ENCODE results near the gene TMEM198.

The TMEM198 gene

GRCh38 chr2:219551441-219552381, 7.9 kb downstream of the TMEM198 start:
- H3K9me3 ChIP-seq (ENCODE audit: low read length), result no peaks in the 10 kb centered on the region
- H2AFZ ChIP-seq (ENCODE audit: low read depth, low read length), result peak overlapping the region; percentile 41
- peaks cover 11% of the 10 kb centered on the region for H3K4me1 ChIP-seq (ENCODE audit: insufficient read depth, low read length)
- peak overlapping the region; percentile 58 for H3K4me3 ChIP-seq (ENCODE audit: low read length)
- H3K36me3 ChIP-seq (ENCODE audit: insufficient read depth, low read length), result peaks cover 30% of the 10 kb centered on the region
- no peaks in the 10 kb centered on the region for H3K27me3 ChIP-seq (ENCODE audit: insufficient read depth, low read length)

- peak overlapping the region; percentile 41 for H2AFZ ChIP-seq (ENCODE audit: low read depth, low read length)
- peaks cover 11% of the 10 kb centered on the region for H3K4me1 ChIP-seq (ENCODE audit: insufficient read depth, low read length)
- no peaks in the 10 kb centered on the region for H3K9me3 ChIP-seq (ENCODE audit: low read length)
- H3K36me3 ChIP-seq (ENCODE audit: insufficient read depth, low read length), result peaks cover 28% of the 10 kb centered on the region
- H3K27me3 ChIP-seq (ENCODE audit: insufficient read depth, low read length), result no peaks in the 10 kb centered on the region
- peak overlapping the region; percentile 58 for H3K4me3 ChIP-seq (ENCODE audit: low read length)
These were observed 8.7 kb downstream of the TMEM198 start for GRCh38 chr2:219552382-219553167.

- Histone ChIP-seq H2AFZ (ENCODE audit: low read depth, low read length) (no peak overlapping the region), H3K4me3 (ENCODE audit: low read length) (peak overlapping the region; percentile 58), H3K9me3 (ENCODE audit: low read length) (no peaks in the 10 kb centered on the region), H3K4me1 (ENCODE audit: insufficient read depth, low read length) (peaks cover 11% of the 10 kb centered on the region), H3K36me3 (ENCODE audit: insufficient read depth, low read length) (peaks cover 25% of the 10 kb centered on the region), H3K27me3 (ENCODE audit: insufficient read depth, low read length) (no peaks in the 10 kb centered on the region)
These were observed 9.3 kb downstream of the TMEM198 start for GRCh38 chr2:219553168-219553417.

- Histone ChIP-seq H3K4me3 (ENCODE audit: low read length) (no peak overlapping the region), H3K9me3 (ENCODE audit: low read length) (no peaks in the 10 kb centered on the region)
These were observed 9.7 kb downstream of the TMEM198 start for GRCh38 chr2:219553463-219553963.

GRCh38 chr2:219554350-219554749, 10.5 kb downstream of the TMEM198 start:
- Histone ChIP-seq H3K9me3 (ENCODE audit: low read length) (peaks cover 2% of the 10 kb centered on the region), H2AFZ (ENCODE audit: low read depth, low read length) (no peak overlapping the region), H3K36me3 (ENCODE audit: insufficient read depth, low read length) (peaks cover 20% of the 10 kb centered on the region), H3K4me3 (ENCODE audit: low read length) (no peak overlapping the region), H3K4me1 (ENCODE audit: insufficient read depth, low read length) (peaks cover 11% of the 10 kb centered on the region), H3K27me3 (ENCODE audit: insufficient read depth, low read length) (no peaks in the 10 kb centered on the region)

More at GRCh38 chr2:219553463-219553963, 9.7 kb downstream of the TMEM198 start:
- Histone ChIP-seq H3K4me1 (ENCODE audit: insufficient read depth, low read length) (peaks cover 11% of the 10 kb centered on the region), H2AFZ (ENCODE audit: low read depth, low read length) (no peak overlapping the region), H3K36me3 (ENCODE audit: insufficient read depth, low read length) (peaks cover 21% of the 10 kb centered on the region), H3K27me3 (ENCODE audit: insufficient read depth, low read length) (no peaks in the 10 kb centered on the region)

- Histone ChIP-seq H2AFZ (ENCODE audit: low read depth, low read length) (no peak overlapping the region), H3K4me1 (ENCODE audit: insufficient read depth, low read length) (peaks cover 11% of the 10 kb centered on the region), H3K27me3 (ENCODE audit: insufficient read depth, low read length) (no peaks in the 10 kb centered on the region), H3K4me3 (ENCODE audit: low read length) (no peak overlapping the region), H3K9me3 (ENCODE audit: low read length) (peaks cover 2% of the 10 kb centered on the region), H3K36me3 (ENCODE audit: insufficient read depth, low read length) (peaks cover 14% of the 10 kb centered on the region)
These were observed 12.1 kb downstream of the TMEM198 start for GRCh38 chr2:219555956-219556355.

- no peaks in the 10 kb centered on the region for H3K27me3 ChIP-seq (ENCODE audit: insufficient read depth, low read length)
- peaks cover 18% of the 10 kb centered on the region for H3K36me3 ChIP-seq (ENCODE audit: insufficient read depth, low read length)
- H3K4me1 ChIP-seq (ENCODE audit: insufficient read depth, low read length), result peaks cover 11% of the 10 kb centered on the region
- peaks cover 2% of the 10 kb centered on the region for H3K9me3 ChIP-seq (ENCODE audit: low read length)
- no peak overlapping the region for H2AFZ ChIP-seq (ENCODE audit: low read depth, low read length)
- no peak overlapping the region for H3K4me3 ChIP-seq (ENCODE audit: low read length)
These were observed 12.6 kb downstream of the TMEM198 start for GRCh38 chr2:219556413-219556812.

GRCh38 chr2:219557320-219557719, 13.5 kb downstream of the TMEM198 start:
- Histone ChIP-seq H3K4me1 (ENCODE audit: insufficient read depth, low read length) (peaks cover 10% of the 10 kb centered on the region), H3K36me3 (ENCODE audit: insufficient read depth, low read length) (peaks cover 21% of the 10 kb centered on the region)

GRCh38 chr2:219557791-219558785, 14.3 kb downstream of the TMEM198 start:
- no peaks in the 10 kb centered on the region for H3K27me3 ChIP-seq (ENCODE audit: insufficient read depth, low read length)
- H3K9me3 ChIP-seq (ENCODE audit: low read length), result peaks cover 2% of the 10 kb centered on the region
- peaks cover 27% of the 10 kb centered on the region for H3K36me3 ChIP-seq (ENCODE audit: insufficient read depth, low read length)
- peaks cover 5% of the 10 kb centered on the region for H3K4me1 ChIP-seq (ENCODE audit: insufficient read depth, low read length)
- H2AFZ ChIP-seq (ENCODE audit: low read depth, low read length), result no peak overlapping the region
- no peak overlapping the region for H3K4me3 ChIP-seq (ENCODE audit: low read length)

More at GRCh38 chr2:219557320-219557719, 13.5 kb downstream of the TMEM198 start:
- H3K4me3 ChIP-seq (ENCODE audit: low read length), result no peak overlapping the region
- no peaks in the 10 kb centered on the region for H3K27me3 ChIP-seq (ENCODE audit: insufficient read depth, low read length)
- peaks cover 2% of the 10 kb centered on the region for H3K9me3 ChIP-seq (ENCODE audit: low read length)
- H2AFZ ChIP-seq (ENCODE audit: low read depth, low read length), result no peak overlapping the region

GRCh38 chr2:219559156-219559915, 15.5 kb downstream of the TMEM198 start:
- Histone ChIP-seq H3K4me1 (ENCODE audit: insufficient read depth, low read length) (peaks cover 4% of the 10 kb centered on the region), H3K36me3 (ENCODE audit: insufficient read depth, low read length) (peaks cover 32% of the 10 kb centered on the region), H2AFZ (ENCODE audit: low read depth, low read length) (no peak overlapping the region), H3K9me3 (ENCODE audit: low read length) (peaks cover 2% of the 10 kb centered on the region), H3K27me3 (ENCODE audit: insufficient read depth, low read length) (no peaks in the 10 kb centered on the region), H3K4me3 (ENCODE audit: low read length) (no peak overlapping the region)

GRCh38 chr2:219560037-219560892, 16.4 kb downstream of the TMEM198 start:
- Histone ChIP-seq H3K4me1 (ENCODE audit: insufficient read depth, low read length) (peaks cover 4% of the 10 kb centered on the region), H3K9me3 (ENCODE audit: low read length) (peaks cover 2% of the 10 kb centered on the region), H3K36me3 (ENCODE audit: insufficient read depth, low read length) (peaks cover 34% of the 10 kb centered on the region), H3K27me3 (ENCODE audit: insufficient read depth, low read length) (no peaks in the 10 kb centered on the region), H2AFZ (ENCODE audit: low read depth, low read length) (no peak overlapping the region), H3K4me3 (ENCODE audit: low read length) (no peak overlapping the region)
